ENCODE measurements around the gene ZFP36.

Gene ZFP36

GRCh38 chr19:39407410-39407659 lies 688 bp downstream of the ZFP36 start:
- DNase-seq: no peak

GRCh38 chr19:39407660-39408391 lies 1.2 kb downstream of the ZFP36 start:
- peak; percentile 85 for DNase-seq

- DNase-seq: peak; percentile 19
These were observed 2.0 kb downstream of the ZFP36 start for GRCh38 chr19:39408392-39409207.

GRCh38 chr19:39409208-39410016 lies 2.8 kb downstream of the ZFP36 start:
- DNase-seq: peak; percentile 93

- peak; percentile 77 for DNase-seq
These were observed 3.6 kb downstream of the ZFP36 start for GRCh38 chr19:39410017-39410830.

- DNase-seq: no peak
These were observed 4.1 kb downstream of the ZFP36 start for GRCh38 chr19:39410831-39411080.

- no peak for DNase-seq
These were observed 4.6 kb downstream of the ZFP36 start for GRCh38 chr19:39411081-39411831.

GRCh38 chr19:39411832-39412099 lies 5.1 kb downstream of the ZFP36 start:
- DNase-seq: peak; percentile 92

- DNase-seq: peak; percentile 98
These were observed 5.6 kb downstream of the ZFP36 start, which contains the start of gene PLEKHG2 for GRCh38 chr19:39412100-39412866. Gene PLEKHG2 (plus strand): TSS chr19:39412669. CDS start chr19:39414087, 1,418 bp downstream.

- peak; percentile 20 for DNase-seq
These were observed 6.2 kb downstream of the ZFP36 start for GRCh38 chr19:39412867-39413271.

GRCh38 chr19:39413272-39413910 lies 6.7 kb downstream of the ZFP36 start:
- no peak for DNase-seq

- DNase-seq: no peak
These were observed 7.4 kb downstream of the ZFP36 start for GRCh38 chr19:39413911-39414608.

GRCh38 chr19:39415111-39416046 lies 8.7 kb downstream of the ZFP36 start:
- no peak for DNase-seq

- no peak for DNase-seq
These were observed 9.8 kb downstream of the ZFP36 start for GRCh38 chr19:39416152-39417120.

- no peak for DNase-seq
These were observed 11.0 kb downstream of the ZFP36 start for GRCh38 chr19:39417463-39418181.

- DNase-seq: no peak
These were observed 12.4 kb downstream of the ZFP36 start for GRCh38 chr19:39419003-39419402.

- DNase-seq: no peak
These were observed 14.1 kb downstream of the ZFP36 start for GRCh38 chr19:39420769-39421168.

Data from RPMI8226 (cell line).